Activated CD4-positive, alpha-beta T cell treated with anti-CD3 and anti-CD28 coated beads, Interleukin-2, amount 50 U/mL, for 1 hour (primary cell): ENCODE measurements around the gene ZFYVE26.

Experiments used
- DNase-seq: peaks from one replicate; pipeline ENCODE4 v3.0.0-alpha.2; 2020

ZFYVE26 gene

GRCh38 chr14:67815573-67816225 is 691 bp downstream of the ZFYVE26 start:
- DNase-seq = no peak

- no peak for DNase-seq
These were observed 1.6 kb downstream of the ZFYVE26 start for GRCh38 chr14:67814821-67815220.

DNA sequence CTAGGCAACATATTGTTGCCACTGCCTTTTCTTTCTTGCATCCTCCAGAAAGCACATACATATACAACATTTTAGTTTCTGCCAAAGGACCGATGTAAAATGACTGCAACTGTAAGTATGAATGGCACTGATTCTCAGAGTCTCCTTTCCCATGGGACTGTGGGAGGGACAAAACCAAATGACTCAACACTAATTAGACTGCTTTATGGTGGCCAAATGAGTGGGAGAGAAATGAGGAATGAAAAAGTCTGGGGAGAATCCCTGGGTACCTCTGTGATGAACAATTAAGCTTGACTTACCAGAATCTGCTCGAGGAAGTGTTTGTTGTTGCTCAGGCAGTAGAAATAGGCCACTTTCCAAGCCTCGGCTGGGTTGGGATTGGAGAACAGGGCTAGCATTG is 10.1 kb downstream of the ZFYVE26 start:
- DNase-seq = no peak

DNA sequence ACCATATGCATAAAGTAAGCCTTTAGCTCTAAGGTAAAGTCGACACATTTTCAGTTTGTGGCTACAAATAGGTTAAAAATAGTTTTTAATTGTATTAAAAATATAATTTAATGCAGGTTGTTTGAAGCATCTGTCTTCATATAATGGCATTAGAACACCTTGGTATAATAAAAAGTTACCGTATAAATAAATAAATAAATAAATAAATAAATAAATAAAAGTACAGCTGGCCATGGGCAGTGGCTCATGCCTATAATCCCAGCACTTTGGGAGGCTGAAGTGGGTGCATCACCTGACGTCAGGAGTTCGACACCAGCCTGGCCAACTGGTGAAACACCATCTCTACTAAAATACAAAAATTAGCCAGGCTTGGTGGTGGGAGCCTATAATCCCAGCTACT is 15.6 kb downstream of the ZFYVE26 start:
- no peak for DNase-seq

DNA sequence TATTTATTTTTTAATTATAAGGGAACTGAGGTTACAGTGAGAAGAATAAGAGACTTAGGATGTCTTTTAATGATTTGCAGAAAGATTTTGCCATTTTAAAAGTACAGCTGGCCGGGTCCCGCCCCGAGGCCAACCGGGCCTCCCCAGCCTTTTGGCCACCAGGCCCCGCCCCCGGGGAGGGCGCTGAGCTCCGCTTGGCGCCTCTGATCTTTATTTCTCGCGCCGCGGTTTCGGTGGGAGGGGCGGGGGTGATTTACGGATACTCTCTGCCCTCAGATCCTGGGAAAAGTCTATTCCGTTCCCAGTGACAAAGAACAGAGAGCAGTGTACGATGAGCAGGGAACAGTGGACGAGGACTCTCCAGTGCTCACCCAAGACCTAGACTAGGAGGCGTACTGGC is 17.7 kb downstream of the ZFYVE26 start:
- no peak for DNase-seq

GRCh38 chr14:67787673-67788072 is 28.7 kb downstream of the ZFYVE26 start:
- DNase-seq = no peak

DNA sequence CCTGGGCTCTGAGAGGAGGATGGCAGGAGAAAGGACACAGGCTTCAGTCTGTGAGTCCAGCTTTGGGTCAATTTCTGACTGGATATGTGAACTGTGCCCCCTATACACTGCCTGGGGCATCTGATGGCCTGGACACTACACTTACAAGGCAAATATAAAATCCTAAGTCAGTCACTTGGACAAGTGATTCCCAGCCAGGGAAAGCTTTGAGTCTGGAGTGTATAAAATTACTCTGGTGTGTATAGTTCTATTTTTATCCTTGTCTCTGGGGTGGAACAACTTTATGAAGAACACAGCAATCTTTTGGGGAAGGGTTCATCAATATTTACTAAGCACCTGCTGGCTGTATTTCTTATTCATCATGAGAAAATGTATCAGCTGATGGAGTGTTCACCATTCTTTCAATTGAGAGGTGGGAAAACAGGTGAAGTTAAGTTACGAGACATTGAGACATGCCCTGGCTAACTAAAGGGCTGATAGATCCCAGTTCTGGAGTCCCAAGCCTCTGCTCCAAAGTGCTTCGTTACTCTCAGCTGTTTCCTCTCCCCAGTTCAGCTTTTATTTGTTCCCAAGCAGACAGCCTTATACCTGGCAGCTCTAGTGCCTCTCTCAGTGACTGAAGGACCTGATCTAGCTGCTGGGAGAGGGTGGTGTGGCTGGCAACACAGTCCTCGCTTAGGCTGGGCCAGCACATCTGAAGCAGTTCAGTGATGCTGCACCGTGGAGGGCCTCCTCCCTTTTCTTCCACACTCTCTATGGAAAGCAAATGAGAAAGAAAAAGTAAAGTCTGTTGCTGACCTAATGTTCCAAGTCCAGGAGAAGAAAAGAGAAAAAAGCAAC is 30.9 kb downstream of the ZFYVE26 start:
- no peak for DNase-seq

- no peak for DNase-seq
These were observed 32.1 kb downstream of the ZFYVE26 start for GRCh38 chr14:67784244-67784823.

- DNase-seq = no peak
These were observed 34.3 kb downstream of the ZFYVE26 start for GRCh38 chr14:67782090-67782489.

GRCh38 chr14:67778792-67779191 is 37.6 kb downstream of the ZFYVE26 start:
- no peak for DNase-seq

DNA sequence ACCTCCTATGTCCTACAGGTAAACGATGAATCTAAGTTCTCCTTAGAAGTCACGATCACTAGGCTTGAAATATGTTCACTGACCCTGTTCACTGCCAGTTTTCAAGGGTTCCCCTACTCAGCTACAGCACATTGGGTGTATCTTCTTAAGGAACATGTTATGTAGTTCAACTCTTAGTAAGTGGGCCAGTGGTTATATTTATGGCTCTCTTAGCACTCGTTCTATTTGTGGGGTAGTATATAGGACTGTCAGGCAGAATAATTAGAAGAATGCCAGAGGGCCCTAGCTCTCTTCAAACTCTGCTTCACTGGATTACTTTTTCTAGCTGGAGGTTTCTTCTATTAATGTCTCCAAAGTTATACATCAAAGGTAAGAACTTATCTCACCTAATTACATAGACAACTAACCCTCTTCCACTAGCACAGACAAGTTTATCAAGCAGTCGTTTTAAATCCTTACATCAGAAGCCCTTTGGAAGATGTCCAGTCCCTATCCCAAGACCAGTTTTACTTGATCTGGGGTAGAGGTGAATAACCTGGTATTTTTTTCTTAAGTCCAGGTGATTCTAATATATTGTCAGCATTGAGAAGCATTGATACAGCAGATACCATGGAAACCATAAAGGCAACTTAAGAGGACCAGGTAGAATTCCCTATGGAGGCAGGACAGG is 39.6 kb downstream of the ZFYVE26 start:
- DNase-seq = no peak

DNA sequence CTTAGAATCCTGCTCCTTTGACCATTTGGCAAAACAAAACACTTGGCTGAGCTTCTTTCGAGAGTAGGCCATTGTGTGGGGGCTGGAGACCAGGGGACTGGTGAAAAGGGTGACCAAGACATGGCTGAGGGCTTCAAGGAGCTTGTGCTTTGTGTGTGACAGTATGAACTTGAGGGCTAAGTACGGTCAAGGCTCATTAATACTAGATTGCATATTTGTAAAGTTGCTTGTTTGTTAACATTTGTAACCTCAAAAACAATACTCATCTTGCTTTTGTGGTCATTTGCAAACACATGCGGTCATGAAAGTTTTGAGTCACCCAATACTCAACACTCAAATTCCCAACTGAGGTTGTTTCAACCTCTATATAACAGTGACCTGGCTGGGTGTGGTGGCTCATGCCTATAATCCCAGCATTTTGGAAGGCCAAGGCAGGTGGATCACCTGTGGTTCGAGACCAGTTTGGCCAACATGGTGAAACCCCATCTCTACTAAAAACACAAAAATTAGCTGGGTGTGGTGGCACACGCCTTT is 42.5 kb downstream of the ZFYVE26 start:
- DNase-seq = no peak

DNA sequence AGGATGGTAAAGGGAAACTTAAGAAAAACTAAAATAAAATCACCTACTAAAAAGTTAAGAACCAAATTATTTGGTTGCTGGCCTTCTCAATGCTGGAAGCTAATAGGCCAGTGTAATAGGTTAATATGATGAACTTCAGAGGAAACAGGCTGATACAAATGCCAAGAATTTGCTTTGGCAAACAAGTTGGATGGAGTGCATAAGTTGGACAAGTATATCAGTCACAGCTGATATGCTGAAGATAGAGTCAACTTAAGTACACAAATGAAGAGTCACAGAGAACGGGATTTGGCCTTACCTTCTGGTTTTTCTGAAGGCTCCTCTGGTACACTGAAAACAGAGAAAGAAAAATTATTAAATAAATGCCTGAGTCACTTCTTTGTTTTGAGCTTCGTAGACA is 48.2 kb downstream of the ZFYVE26 start:
- no peak for DNase-seq

- no peak for DNase-seq
These were observed 50.2 kb downstream of the ZFYVE26 start for GRCh38 chr14:67766035-67766680.

DNA sequence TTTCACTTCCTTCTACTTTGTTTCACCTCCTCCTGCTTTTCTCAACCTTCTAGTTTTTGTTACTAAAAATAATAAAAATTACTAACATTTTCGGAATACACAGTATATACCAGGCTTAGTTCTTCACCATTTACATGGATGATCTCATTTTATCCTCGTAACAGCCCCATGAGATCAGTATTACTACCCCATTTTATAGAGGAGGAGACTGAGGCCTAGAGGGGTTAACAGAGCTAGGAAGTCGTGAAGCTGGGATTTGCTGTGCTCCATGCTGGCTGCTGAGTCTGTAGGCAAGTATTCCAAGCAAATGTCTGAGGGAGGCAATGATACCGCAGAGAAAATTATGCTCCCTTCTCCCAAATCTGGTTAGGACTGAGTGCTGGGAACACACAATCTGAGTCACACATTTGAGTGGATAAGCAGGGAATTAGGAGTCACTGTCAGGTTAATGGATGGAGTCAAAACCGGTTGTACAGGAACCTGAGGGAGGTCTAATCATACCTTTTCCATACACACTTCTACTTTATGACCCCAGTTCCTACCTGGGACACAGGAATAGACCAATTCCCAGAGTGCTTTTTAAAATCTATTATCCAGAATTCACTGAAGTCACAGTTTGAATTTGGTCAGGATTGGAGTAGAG is 51.1 kb downstream of the ZFYVE26 start:
- DNase-seq = no peak

DNA sequence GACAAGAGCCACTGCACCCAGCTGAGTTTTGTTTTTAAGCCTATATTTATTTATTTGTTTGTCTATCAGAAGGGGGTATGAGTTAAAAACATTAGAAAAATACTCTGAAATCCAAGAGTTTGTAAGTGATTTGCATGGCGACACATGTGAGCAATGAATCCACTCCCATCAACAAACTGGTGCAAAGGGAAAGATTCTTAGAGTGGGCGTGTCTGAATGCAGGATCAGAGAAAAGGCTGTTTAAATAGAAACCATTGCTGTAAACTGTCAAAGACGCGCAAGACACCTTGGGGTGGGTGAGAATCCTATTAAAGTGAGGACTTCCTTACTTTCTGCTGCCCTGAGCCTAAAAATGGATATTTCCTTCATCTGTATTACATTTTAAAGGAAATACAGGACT is 51.9 kb downstream of the ZFYVE26 start:
- no peak for DNase-seq

GRCh38 chr14:67763158-67763822 is 53.1 kb downstream of the ZFYVE26 start:
- no peak for DNase-seq

DNA sequence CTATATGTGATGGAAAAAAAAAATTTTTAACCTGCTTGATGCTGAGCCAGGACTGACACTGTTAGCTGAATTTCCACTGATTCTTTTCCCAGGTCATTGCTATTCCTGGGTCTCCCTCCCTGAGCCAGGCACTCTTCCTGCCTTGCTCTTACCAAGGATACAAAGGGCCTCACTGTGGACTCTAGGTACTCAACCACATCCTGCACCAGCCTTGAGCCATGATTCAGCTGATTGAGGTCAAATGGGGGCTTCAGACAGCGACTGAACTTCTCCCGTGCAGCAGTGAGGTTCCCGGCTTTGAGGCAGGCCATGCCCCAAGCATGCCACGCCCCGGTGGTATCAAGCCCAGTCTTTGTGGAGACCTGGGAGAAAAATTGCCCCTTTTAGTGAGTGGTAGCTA is 54.3 kb downstream of the ZFYVE26 start:
- DNase-seq = no peak

- no peak for DNase-seq
These were observed 56.5 kb downstream of the ZFYVE26 start for GRCh38 chr14:67759916-67760315.

DNA sequence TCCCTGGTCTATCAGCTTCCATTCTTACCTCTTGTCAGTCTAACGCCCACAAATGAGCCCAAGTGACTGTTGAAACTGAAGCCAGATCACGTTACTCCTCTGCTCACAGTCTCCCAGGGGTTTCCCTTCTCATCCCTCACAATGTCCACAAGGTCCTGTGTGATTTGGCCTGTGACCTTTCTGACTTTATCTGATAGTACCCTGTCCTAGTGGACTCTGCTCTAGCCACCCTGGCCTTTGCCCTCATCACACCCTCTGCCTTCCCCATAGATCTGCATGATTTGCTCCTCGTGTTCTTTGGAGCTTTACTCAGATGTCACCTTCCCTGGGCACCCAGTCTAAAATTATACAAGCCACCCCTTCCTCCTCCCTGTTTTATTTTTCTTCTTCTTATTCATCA is 59.2 kb downstream of the ZFYVE26 start:
- no peak for DNase-seq

GRCh38 chr14:67756496-67756895 is 59.9 kb downstream of the ZFYVE26 start:
- no peak for DNase-seq
